NCI-H146 (cell line): ENCODE measurements around the gene MTG1.
"Not testable (repeated sequence)": the region's sequence is repeated elsewhere in the genome, so short reads cannot be mapped to it uniquely, and the experiment has no call there.

Experiments
- DNase-seq: peaks from one replicate; lab custom pipeline; 2025; lab: John Stamatoyannopoulos, UW

MTG1 gene

DNA sequence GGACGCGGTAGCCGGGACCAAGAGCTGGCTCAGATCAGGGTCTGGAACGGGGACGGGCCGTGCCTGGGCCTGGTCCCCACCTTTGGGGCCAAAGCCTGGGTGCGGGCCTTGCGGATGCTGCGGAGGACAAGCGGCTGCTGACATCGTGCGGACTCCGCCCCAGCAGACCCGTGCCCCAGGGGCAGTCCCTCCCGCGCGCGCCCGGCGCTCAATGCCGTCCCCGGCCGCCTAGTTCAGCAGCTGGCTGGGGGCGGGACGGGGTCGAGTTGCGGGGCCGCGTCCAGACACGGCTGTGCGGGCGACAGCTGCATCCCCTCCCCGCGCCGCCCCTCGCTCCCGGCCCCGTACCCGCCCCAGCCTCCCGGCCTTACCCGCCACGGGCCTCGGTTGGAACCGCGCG, 30.1 kb downstream of the MTG1 start:
- DNase-seq, result not testable (repeated sequence)

- DNase-seq, result not testable (repeated sequence)
These were observed 30.6 kb downstream of the MTG1 start, which contains the start of gene SPRN for GRCh38 chr10:133424601-133425000. Gene SPRN, minus strand, starts transcription at chr10:133424625. Its CDS starts 944 bp downstream, at chr10:133423681.

DNA sequence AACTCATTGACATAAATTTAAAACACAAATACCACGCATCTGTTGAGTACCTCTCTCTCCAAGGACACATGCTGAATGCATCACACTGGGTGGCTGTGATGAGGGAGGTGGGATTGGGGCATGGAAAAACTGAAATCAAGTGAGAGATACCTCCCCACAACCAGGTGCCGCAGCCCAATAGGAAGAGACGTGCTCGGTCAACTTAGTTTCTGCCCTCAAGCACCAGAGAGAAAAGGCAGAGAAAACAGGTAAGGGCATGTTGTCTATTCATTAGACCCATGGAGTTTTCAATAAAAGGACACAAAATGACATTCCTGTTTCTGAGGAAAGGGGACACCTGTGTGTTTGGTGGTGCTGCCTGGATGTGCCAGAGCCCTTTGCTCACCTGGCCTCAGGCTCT, 35.6 kb downstream of the MTG1 start:
- not testable (repeated sequence) for DNase-seq

DNA sequence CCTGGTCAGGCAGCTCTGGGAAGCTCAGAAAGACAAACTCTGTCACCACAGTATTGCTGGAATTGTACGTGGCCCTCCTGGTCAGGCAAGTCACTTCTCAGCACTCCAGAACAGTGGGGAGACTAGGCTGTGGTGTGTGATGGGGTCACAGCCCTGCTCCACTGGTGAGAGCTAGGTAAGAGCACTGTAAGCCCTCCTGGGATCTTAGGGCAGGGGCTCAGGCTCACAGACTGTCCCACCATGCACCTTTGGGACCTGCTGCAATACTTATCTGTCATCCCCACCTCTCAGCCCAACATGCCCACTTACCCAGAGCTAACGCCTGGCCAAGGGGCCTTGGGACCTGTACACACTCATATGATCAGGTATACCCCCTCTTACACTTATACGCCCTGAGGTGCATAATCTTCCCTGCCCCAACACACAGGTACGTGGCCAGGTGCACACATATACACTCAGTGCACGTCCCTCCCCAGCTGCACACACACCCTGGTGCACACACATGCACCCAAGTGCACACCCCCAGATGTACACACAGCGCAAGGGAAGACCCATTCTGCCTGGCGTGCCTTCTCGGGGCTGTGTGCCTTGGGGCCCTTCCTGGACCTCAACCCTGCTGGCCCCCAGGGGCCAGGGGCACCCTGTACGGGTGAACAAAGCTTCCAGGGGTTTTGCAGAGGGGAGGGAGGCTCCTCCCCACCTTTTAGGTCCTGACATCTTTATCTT, 38.1 kb downstream of the MTG1 start:
- DNase-seq, result not testable (repeated sequence)

DNA sequence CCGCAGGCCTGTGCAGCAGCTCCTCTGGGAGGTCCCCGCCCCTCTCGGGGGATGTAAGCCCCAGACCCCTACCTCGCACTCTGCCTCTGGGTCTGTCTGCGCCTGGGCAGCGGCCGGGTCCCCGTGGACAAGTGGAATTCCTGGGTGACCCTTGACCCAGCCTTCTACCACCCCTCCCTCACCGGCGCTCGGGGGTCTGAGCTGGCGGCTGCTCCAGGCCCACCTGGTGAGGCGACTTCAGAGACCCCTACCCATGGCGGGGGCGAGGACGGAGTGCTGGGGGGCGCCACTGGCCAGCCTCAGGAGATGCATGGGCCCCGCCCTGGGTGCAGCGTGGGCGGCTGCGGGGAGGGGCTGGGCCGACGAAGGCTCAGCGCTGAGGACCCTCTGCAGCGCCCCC, 38.8 kb downstream of the MTG1 start:
- not testable (repeated sequence) for DNase-seq

GRCh38 chr10:133438711-133439273, 44.8 kb downstream of the MTG1 start:
- DNase-seq, result no peak

DNA sequence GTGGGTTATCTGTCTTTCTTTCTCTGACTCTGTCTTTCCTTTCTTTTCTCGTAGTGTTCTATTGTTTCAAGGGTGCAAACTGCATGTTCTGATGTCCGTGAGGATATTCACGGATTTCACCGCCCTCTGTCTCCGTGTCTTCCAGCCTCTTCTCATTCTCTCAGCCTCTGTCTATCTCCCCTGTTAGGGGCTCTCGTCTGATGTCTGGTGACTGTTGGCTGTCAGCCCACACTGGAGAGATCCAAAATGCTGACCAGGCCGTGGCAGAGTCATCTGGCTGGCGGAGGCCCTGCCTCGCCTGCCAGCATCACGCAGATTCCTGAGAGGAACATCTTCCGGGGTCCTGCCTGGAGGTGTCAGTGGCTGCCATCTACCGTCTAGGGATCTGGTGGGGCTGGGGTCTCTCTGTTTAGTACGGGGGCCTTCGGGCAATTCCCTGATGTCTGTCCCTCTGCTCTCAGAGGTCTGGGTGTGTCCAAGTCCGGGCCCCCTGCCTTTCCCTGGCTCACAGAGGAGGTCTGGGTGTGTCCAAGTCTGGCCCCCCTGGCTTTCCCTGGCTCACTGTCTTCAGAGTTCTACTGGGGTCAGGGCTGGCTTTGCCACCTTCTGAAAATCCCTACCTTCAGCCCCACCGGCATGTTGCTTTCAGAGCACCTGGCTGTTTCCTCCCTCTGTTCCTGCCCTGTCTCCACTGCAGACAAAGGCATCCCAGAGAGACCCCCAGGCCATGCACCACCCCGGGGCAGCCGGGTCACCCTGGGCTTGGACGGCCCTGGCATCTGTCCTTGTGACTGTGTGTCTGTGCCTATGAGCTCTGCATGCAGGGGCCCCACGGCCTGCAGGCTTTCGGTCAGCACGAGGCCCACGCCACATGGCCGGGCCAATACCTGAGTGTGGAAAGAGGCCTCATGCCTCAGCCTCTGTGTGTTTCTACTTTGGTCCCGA, 45.8 kb downstream of the MTG1 start:
- no peak for DNase-seq

DNA sequence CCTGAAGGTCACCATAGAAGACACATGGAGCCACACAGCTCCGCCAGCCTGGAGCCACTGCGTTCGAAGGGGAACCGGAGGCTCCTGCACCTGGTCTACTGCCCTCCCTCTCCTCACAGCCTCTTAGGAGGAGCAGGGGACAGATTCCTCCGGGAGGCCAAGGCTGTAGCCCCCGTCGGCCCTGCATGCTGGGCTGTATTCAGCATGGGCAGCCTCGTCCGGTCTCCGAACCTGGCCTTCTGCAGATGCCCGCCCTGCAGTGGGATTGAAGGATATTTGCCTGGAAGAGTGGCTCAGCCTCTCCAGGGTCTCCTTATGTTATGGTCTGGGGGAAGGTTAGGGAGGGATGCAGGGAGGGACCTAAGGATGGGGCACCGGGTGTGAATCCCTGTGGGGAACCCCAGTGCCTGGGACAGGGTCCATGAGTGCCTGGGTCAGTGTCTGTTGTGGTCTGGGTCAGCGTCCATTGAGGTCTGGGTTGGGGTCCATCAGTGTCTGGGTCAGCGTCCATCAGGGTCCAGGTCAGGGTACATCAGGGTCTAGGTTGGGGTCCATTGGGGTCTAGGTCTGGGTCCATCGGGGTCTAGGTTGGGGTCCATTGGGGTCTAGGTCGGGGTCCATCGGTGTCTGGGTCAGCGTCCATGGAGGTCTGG, 46.8 kb downstream of the MTG1 start:
- no peak for DNase-seq

GRCh38 chr10:133441356-133441755, 47.4 kb downstream of the MTG1 start:
- not testable (repeated sequence) for DNase-seq

GRCh38 chr10:133441780-133442179, 47.8 kb downstream of the MTG1 start:
- no peak for DNase-seq

GRCh38 chr10:133442191-133442966, 48.4 kb downstream of the MTG1 start:
- DNase-seq, result no peak

- no peak for DNase-seq
These were observed 49.3 kb downstream of the MTG1 start for GRCh38 chr10:133442967-133443924.

DNA sequence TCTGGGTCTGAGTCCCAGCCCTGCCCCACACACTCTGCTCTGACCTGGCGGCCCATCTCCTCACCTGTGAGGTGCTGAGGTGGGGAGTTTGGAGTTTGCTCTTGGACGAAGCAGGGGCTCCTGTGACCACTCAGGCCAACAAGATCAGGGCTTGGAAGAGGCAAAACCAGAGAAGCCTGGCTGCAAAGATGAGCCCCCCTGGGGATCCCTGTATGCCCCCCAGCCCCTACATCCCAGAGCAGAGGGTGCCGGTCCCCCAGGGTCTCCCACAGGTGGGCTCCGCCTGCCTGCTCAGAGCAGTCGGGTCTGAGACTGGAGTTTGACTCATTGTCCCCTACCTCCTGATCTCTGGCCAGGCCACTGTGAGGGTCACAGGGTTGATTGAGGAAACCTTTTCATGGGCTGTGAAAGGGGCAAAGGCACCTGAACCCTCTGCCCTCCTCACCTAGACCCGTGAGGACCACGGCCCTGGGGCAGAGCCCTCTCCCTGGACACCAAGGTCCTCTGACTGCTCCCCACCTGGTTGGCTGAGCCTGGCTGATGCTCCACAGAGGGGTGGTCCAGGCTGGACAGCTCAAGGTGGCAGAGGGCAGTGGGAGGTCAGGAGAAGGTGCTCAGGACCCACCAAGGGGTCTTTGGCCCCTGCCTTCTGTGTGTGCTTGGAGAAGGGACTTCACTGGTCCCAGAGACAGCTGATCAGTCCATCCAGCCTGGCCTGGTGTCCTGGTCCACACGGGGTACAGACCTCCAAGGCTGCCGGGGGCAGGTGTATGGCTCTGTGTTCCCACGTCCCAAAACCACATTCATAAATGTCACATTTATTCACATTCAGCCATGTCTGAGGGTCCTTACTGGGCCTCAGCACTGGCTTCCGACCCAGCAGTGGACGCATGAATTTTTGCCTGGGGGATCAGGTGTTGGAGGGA, 50.6 kb downstream of the MTG1 start:
- DNase-seq, result no peak

DNA sequence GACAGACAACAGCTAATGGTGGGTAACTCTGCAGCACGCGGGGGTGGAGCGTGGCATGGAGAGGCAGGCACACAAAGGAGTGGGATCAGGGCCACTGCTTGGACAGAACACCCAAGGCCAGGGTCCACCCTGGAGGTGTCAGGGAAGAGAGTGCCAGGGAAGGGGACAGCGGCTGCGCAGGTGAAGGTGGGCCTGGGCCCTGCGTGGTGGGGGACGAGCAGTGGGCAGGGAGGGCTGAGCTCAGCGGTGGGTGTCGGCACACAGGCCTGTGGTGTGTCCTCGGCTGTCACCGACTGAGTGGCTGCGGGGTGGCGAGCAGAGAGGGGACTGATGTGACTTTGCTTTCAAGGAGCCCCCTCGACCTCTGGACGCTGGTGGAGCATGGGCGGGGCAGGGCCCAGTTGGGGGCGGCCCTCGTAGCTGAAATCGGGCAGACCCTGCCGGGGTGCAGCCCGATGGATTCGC, 51.3 kb downstream of the MTG1 start:
- DNase-seq, result no peak

DNA sequence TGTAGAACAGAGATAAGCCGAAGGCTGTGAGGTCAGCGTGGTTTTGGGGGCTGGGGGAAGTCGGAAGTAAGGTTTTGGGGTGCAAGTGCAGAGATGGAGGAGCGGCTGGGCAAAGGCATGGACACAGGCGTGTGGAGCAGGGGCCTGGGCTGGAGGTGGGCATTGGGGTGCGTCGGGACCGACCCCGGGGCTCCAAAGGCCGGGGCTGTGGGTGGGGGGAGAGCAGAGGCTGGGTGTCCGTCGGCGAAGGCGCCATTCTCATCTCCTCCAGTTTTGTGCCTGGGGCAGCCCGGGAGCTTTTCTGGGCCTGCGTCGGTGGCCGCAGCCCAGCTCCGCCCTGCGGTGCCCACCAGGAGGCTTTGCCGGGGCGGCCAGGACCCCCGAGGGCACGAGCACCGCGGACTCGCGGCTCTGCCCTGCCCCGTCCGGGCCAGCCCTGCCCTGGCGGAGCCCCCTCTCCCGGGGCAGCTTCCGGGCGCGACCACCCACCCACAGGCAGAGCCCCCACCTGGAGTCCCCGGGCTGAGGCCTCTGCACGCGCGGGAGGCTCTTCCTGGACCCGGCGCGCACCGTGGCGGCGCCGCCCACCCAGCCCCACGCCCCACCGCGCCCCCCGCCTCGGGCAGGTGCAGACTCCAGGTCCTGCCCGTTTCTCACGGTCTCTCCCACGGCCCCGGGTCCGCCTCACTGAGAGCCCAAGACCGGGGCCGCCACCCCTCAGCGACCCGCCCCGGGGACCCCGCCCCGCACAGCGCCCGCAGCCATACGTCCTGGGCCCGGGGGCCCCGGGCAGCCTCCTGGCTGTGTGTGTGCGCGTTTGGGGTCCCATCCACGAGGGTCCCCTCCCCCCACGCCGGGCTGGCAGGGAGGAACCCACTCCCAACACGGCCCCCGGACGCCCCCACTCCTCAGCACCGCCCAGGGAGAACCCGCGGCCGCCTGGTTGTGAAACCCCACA, 52.1 kb downstream of the MTG1 start:
- DNase-seq, result no peak

DNA sequence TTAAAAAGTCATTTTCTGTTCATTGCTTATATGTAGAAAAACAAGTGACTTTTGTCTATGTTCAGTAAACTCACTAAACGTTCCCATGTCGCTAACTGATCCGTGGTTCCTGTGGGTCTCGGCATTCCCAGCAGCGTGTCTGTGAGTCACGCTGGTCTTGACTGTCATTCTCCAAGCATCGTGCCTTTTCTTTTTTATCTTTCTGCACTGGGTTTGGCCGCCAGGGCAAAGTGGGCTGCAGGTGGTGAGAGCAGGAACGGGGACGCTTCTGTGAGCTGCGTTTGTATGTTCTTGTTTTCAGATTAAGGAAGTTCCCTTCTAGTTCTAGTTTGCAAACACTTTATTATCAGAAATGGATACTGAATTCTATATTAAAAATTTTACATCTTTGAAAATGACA, 53.0 kb downstream of the MTG1 start:
- DNase-seq, result no peak

- no peak for DNase-seq
These were observed 54.2 kb downstream of the MTG1 start for GRCh38 chr10:133448120-133448519.

GRCh38 chr10:133451346-133451745, 57.4 kb downstream of the MTG1 start:
- no peak for DNase-seq
